Testis (tissue), 3 donors: ENCODE results near the gene GPHN. TPM values are rescaled to one million over a fixed set of nuclear protein-coding genes. Genes with fewer than 3 reads are reported as not detected.
A peak's percentile ranks its signal among the peaks of the same experiment; 100 is the strongest.

Experiments
- DNase-seq: peaks from one replicate; pipeline ENCODE4 v3.0.0-alpha.2; 2019
- H3K27ac ChIP-seq, 2 donors: fragments of 200-600 bp; sonication (generic); one replicate each; pipeline ENCODE4 v1.5.1; 2019
- H3K27me3 ChIP-seq: fragments of 200-600 bp; sonication (generic); one replicate; pipeline ENCODE4 v1.5.1; 2019
- H3K36me3 ChIP-seq: fragments of 200-600 bp; sonication (generic); one replicate; pipeline ENCODE4 v1.5.1; 2017; ENCODE audit warnings: low read depth; ENCODE audit errors: missing control alignments
- H3K4me1 ChIP-seq: fragments of 200-600 bp; sonication (generic); one replicate; pipeline ENCODE4 v1.5.1; 2019
- H3K4me3 ChIP-seq, 2 donors: fragments of 200-600 bp; sonication (generic); one replicate each; pipeline ENCODE4 v1.5.1; 2017 to 2019
- H3K9me3 ChIP-seq: fragments of 200-600 bp; sonication (generic); one replicate; pipeline ENCODE4 v1.5.1; 2017
- CTCF ChIP-seq, 3 experiments: fragments of 450-650 bp in 2 of 3; fragments of 200-600 bp in 1 of 3; sonication (generic) in 1 of 3; IDR thresholded peaks; one replicate each; pipeline ENCODE4 v1.5.1; 2016 to 2019; ENCODE audit warnings: antibody characterized with exemption in 3 of 3, mild to moderate bottlenecking in 2 of 3, moderate library complexity in 1 of 3
- POLR2A ChIP-seq: fragments of 450-650 bp; IDR thresholded peaks from one replicate; pipeline ENCODE4 v1.6.1; 2017; ENCODE audit warnings: antibody characterized with exemption, mild to moderate bottlenecking, moderate library complexity
- WGBS, 2 donors: methylation state at CpG; one replicate each; pipeline ENCODE4 v1.1.5; 2018; 5-methylcytosine and 5-hydroxymethylcytosine counted together
- intact Hi-C: fragments of 100-400 bp; cut with DNase I; formaldehyde crosslinking; loops from one replicate; pipeline ENCODE4 v1.15.1; 2023; ENCODE audit warnings: low total_unique reads
- polyA plus RNA-seq: library from polyadenylated mRNA; stranded (reverse); fragments of 350-450 nt; fragmentation: Illumina TruSeq; extraction: RNeasy Lipid Tissue Mini Kit (QIAGEN cat#74804); gene quantifications from one replicate; pipeline ENCODE4 v1.2.3, GENCODE V29; 2014; ENCODE audit warnings: low read depth, low replicate concordance; ENCODE audit not compliant: insufficient read depth
- total RNA-seq, 2 donors: library from RNA; depleted of rRNA; stranded (reverse); fragments of >200 nt; gene quantifications; one replicate each; pipeline ENCODE4 v1.2.3, GENCODE V29; 2016

Gene GPHN
- total and polyA plus RNA-seq, 3 donors from 2014 or later = 14.2 to 26.5 (median 25.4) TPM

GRCh38 chr14:67133595-67134441, 625.9 kb downstream of the GPHN start:
- 81 to 82% methylated on average over 3 of the region's 3 CpGs for WGBS, 2 donors
- Histone ChIP-seq H3K27ac (no peak overlapping the region), H3K4me3 (no peak overlapping the region), H3K4me1 (no peaks in the 10 kb centered on the region), H3K36me3 (no peaks in the 10 kb centered on the region), H3K27me3 (no peaks in the 10 kb centered on the region), H3K9me3 (no peaks in the 10 kb centered on the region)
- DNase-seq = no peak
- intact Hi-C loops = no loop called here
- TF ChIP-seq CTCF (IDR thresholded peaks at IDR 0.05) (no peak), POLR2A (no peak)

GRCh38 chr14:67137744-67138371, 629.9 kb downstream of the GPHN start:
- DNase-seq = no peak
- intact Hi-C loops = no loop called here
- no peaks in the 10 kb centered on the region for H3K36me3 ChIP-seq

GRCh38 chr14:67140556-67140955, 632.6 kb downstream of the GPHN start:
- Histone ChIP-seq H3K27me3 (no peaks in the 10 kb centered on the region), H3K4me1 (no peaks in the 10 kb centered on the region), H3K9me3 (no peaks in the 10 kb centered on the region), H3K4me3 (no peak overlapping the region), H3K27ac (no peak overlapping the region), H3K36me3 (no peaks in the 10 kb centered on the region)
- intact Hi-C loops = no loop called here
- WGBS, 2 donors = 86 to 91% methylated on average over 2 of the region's 2 CpGs
- TF ChIP-seq POLR2A (no peak), CTCF (IDR thresholded peaks at IDR 0.05) (no peak)
- DNase-seq = no peak

More at GRCh38 chr14:67137744-67138371, 629.9 kb downstream of the GPHN start:
- H3K27me3 ChIP-seq = no peaks in the 10 kb centered on the region
- no peak overlapping the region for H3K4me3 ChIP-seq
- H3K9me3 ChIP-seq = no peaks in the 10 kb centered on the region
- TF ChIP-seq POLR2A = no peak
- TF ChIP-seq CTCF (IDR thresholded peaks at IDR 0.05) = peak in 1 of 3 experiments; percentile 50
- no peaks in the 10 kb centered on the region for H3K4me1 ChIP-seq
- H3K27ac ChIP-seq = no peak overlapping the region

- DNase-seq = no peak
- intact Hi-C loops = no loop called here
- Histone ChIP-seq H3K27ac (no peak overlapping the region), H3K9me3 (no peaks in the 10 kb centered on the region), H3K27me3 (no peaks in the 10 kb centered on the region), H3K4me3 (no peak overlapping the region), H3K36me3 (no peaks in the 10 kb centered on the region), H3K4me1 (no peaks in the 10 kb centered on the region)
- 91 to 95% methylated on average over 1 of the region's 1 CpG for WGBS, 2 donors
- TF ChIP-seq CTCF (IDR thresholded peaks at IDR 0.05) (no peak), POLR2A (no peak)
Observed at GRCh38 chr14:67141146-67141900, 633.4 kb downstream of the GPHN start.
